HepG2 (cell line): ENCODE results near the gene WDR87. TPM values are rescaled to one million over a fixed set of nuclear protein-coding genes. Genes with fewer than 3 reads are reported as not detected.
A peak's percentile ranks its signal among the peaks of the same experiment; 100 is the strongest.

Experiments
- ARID2 ChIP-seq: sonication (generic); formaldehyde crosslinking; IDR thresholded peaks from 2 replicates; pipeline ENCODE4 v1.8.1; 2022; ENCODE audit warnings: mild to moderate bottlenecking, missing genetic modification reagents, borderline replicate concordance
- ARNT2 ChIP-seq: sonication (generic); formaldehyde crosslinking; IDR thresholded peaks from 2 replicates; pipeline ENCODE4 v1.8.0; 2022; ENCODE audit warnings: mild to moderate bottlenecking, low read depth, missing genetic modification reagents, moderate library complexity
- CENPBD1 ChIP-seq: sonication (generic); formaldehyde crosslinking; IDR thresholded peaks from 2 replicates; pipeline ENCODE4 v1.8.0; 2022; ENCODE audit warnings: missing genetic modification reagents, low read depth, mild to moderate bottlenecking, borderline replicate concordance
- FOXP1 ChIP-seq, 2 experiments: fragments of 450-650 bp in 1 of 2; IDR thresholded peaks; 2 replicates each; pipeline ENCODE4 v1.6.1; 2017 to 2018; ENCODE audit warnings: antibody characterized with exemption in 1 of 2
- KDM3A ChIP-seq: IDR thresholded peaks from 2 replicates; pipeline ENCODE4 v1.6.1; 2018; ENCODE audit warnings: low read depth, missing compliant biosample characterization
- MYC ChIP-seq: sonication (generic); formaldehyde crosslinking; IDR thresholded peaks from 2 replicates; pipeline ENCODE4 v1.9.0; 2021; ENCODE audit warnings: missing genetic modification reagents, borderline replicate concordance
- NCOA1 ChIP-seq: sonication (generic); formaldehyde crosslinking; IDR thresholded peaks from 2 replicates; pipeline ENCODE4 v1.9.0; 2021; ENCODE audit warnings: missing genetic modification reagents
- NRL ChIP-seq: sonication (generic); formaldehyde crosslinking; IDR thresholded peaks from 2 replicates; pipeline ENCODE4 v1.5.0; 2020; ENCODE audit warnings: missing genetic modification reagents, mild to moderate bottlenecking, moderate library complexity, borderline replicate concordance
- PLRG1 ChIP-seq: fragments of 450-650 bp; conservative IDR thresholded peaks from 2 replicates; pipeline ENCODE4 v1.6.1; 2016
- POLR2AphosphoS2 ChIP-seq: IDR thresholded peaks from 2 replicates; pipeline ENCODE4 v1.6.1; 2011; ENCODE audit warnings: low read depth, low read length, improper control_type of control experiment
- RBAK ChIP-seq: sonication (generic); formaldehyde crosslinking; IDR thresholded peaks from 2 replicates; pipeline ENCODE4 v1.5.1; 2020; ENCODE audit warnings: mild to moderate bottlenecking, missing genetic modification reagents
- SALL2 ChIP-seq: sonication (generic); formaldehyde crosslinking; IDR thresholded peaks from 2 replicates; pipeline ENCODE4 v1.8.1; 2023; ENCODE audit warnings: mild to moderate bottlenecking, missing genetic modification reagents, inconsistent platforms
- TBX2 ChIP-seq: sonication (generic); formaldehyde crosslinking; IDR thresholded peaks from 2 replicates; pipeline ENCODE4 v1.5.0; 2020; ENCODE audit warnings: missing genetic modification reagents, mild to moderate bottlenecking, borderline replicate concordance
- THAP9 ChIP-seq: sonication (generic); formaldehyde crosslinking; IDR thresholded peaks from 2 replicates; pipeline ENCODE4; 2020; ENCODE audit warnings: missing genetic modification reagents, mild to moderate bottlenecking, borderline replicate concordance
- ZBTB10 ChIP-seq: sonication (generic); formaldehyde crosslinking; IDR thresholded peaks from 2 replicates; pipeline ENCODE4 v1.4.0; 2020; ENCODE audit warnings: missing genetic modification reagents, borderline replicate concordance
- ZFP36L2 ChIP-seq: sonication (generic); formaldehyde crosslinking; IDR thresholded peaks from 2 replicates; pipeline ENCODE4 v1.4.0; 2020; ENCODE audit warnings: missing genetic modification reagents
- ZNF354B ChIP-seq: sonication (generic); formaldehyde crosslinking; IDR thresholded peaks from 2 replicates; pipeline ENCODE4 v1.8.0; 2022; ENCODE audit warnings: mild to moderate bottlenecking, missing genetic modification reagents
- ZNF367 ChIP-seq: sonication (generic); formaldehyde crosslinking; IDR thresholded peaks from 2 replicates; pipeline ENCODE4 v1.4.0; 2020; ENCODE audit warnings: missing genetic modification reagents, borderline replicate concordance
- ZNF432 ChIP-seq: sonication (generic); formaldehyde crosslinking; IDR thresholded peaks from 2 replicates; pipeline ENCODE4 v1.5.0; 2020; ENCODE audit warnings: missing genetic modification reagents, mild to moderate bottlenecking, borderline replicate concordance
- ZNF501 ChIP-seq: sonication (generic); formaldehyde crosslinking; IDR thresholded peaks from 2 replicates; pipeline ENCODE4 v1.5.1; 2020; ENCODE audit warnings: mild to moderate bottlenecking, moderate library complexity, missing genetic modification reagents
- ZNF589 ChIP-seq: sonication (generic); formaldehyde crosslinking; conservative IDR thresholded peaks from 2 replicates; pipeline ENCODE4 v1.8.0; 2022; ENCODE audit warnings: mild to moderate bottlenecking, moderate library complexity, missing genetic modification reagents
- ZNF720 ChIP-seq: sonication (generic); formaldehyde crosslinking; IDR thresholded peaks from 2 replicates; pipeline ENCODE4 v1.4.0; 2020; ENCODE audit warnings: missing genetic modification reagents
- ZNF746 ChIP-seq: sonication (generic); formaldehyde crosslinking; IDR thresholded peaks from 2 replicates; pipeline ENCODE4 v1.8.0; 2022; ENCODE audit warnings: mild to moderate bottlenecking, missing genetic modification reagents
- ZNF792 ChIP-seq: IDR thresholded peaks from 2 replicates; pipeline ENCODE4 v1.6.1; 2016
- ZNF850 ChIP-seq: sonication (generic); formaldehyde crosslinking; conservative IDR thresholded peaks from 2 replicates; pipeline ENCODE4 v1.9.0; 2021; ENCODE audit warnings: mild to moderate bottlenecking, missing genetic modification reagents
- polyA plus RNA-seq, 8 experiments: library from polyadenylated mRNA; depleted of rRNA in 3 of 8; stranded (reverse) in 7 of 8; unstranded in 1 of 8; fragments of >200 nt; fragmentation: Illumina TruSeq in 4 of 8; extraction: Trizol in 4 of 8; gene quantifications; 2 replicates each; pipeline versions ENCODE4 v1.2.1 to v1.2.3, GENCODE V29; 2011 to 2016; ENCODE audit warnings: low read depth in 4 of 8, missing spikeins in 1 of 8, mixed read lengths in 1 of 8; ENCODE audit not compliant: insufficient read depth in 1 of 8
- total RNA-seq, 5 experiments: library from RNA; depleted of rRNA; stranded (reverse); fragments of >200 nt; fragmentation: Illumina TruSeq; extraction: Trizol; gene quantifications; 2 replicates each; pipeline ENCODE4 v1.2.3, GENCODE V29; 2016; ENCODE audit warnings: low read depth in 1 of 5
- TF ChIP-seq, protein P1 (sequence below): IDR thresholded peaks from 2 replicates; pipeline ENCODE4 v1.6.1; 2016; ENCODE audit warnings: control low read depth

The WDR87 gene
- total and polyA plus RNA-seq, 2 of the 13 experiments (the other 11 are each of a cell fraction or from before 2014, with no cell fraction given) = not detected

DNA sequence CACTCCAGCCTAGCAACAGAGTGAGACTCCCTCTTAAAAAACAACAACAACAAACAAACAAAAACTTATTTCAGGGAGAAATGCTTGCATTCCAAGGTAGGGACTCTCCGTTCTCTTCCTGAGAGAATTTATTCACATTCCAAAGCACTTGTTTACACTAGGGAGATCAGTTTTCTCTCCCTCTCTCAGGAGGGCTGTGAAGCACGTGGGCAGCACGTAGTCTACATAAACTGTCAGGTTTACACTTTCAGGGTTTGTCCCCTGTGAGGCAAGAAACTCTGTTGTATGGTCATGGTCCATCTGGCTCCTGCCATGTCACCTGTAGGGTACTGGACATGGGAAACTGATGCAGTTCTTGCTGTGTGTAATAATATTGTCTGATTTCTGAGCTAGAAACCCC lies 31.6 kb downstream of the WDR87 start (continued):
- TF ChIP-seq MYC (CRISPR knock-in tag) = no peak
- peak; percentile 55; the same call in 1 of the 2 replicates for TF ChIP-seq TBX2
- no peak for TF ChIP-seq ZNF720 (CRISPR knock-in tag)
- no peak for TF ChIP-seq FOXP1 (IDR thresholded peaks at IDR 0.05)
- TF ChIP-seq FOXP1 (CRISPR knock-in tag; IDR thresholded peaks at IDR 0.05) = peak; percentile 72
- TF ChIP-seq ZNF746 = no peak
- no peak for TF ChIP-seq CENPBD1
- TF ChIP-seq ZNF850 (CRISPR knock-in tag) = no peak
- no peak for TF ChIP-seq KDM3A (CRISPR knock-in tag)
- TF ChIP-seq THAP9 (CRISPR knock-in tag) = no peak
- no peak for TF ChIP-seq RBAK (CRISPR knock-in tag)
- TF ChIP-seq ZFP36L2 = no peak
- no peak for TF ChIP-seq ZNF354B (CRISPR knock-in tag)
- no peak for TF ChIP-seq ARNT2 (CRISPR knock-in tag)
- no peak for TF ChIP-seq ZBTB10 (CRISPR knock-in tag)
- no peak for TF ChIP-seq PLRG1
- TF ChIP-seq NRL (CRISPR knock-in tag) = no peak
- no peak for TF ChIP-seq ARID2
- TF ChIP-seq NCOA1 (CRISPR knock-in tag) = no peak
- no peak for TF ChIP-seq ZNF501 (CRISPR knock-in tag)
- TF ChIP-seq ZNF792 (CRISPR knock-in tag) = no peak
- TF ChIP-seq, protein P1, sequence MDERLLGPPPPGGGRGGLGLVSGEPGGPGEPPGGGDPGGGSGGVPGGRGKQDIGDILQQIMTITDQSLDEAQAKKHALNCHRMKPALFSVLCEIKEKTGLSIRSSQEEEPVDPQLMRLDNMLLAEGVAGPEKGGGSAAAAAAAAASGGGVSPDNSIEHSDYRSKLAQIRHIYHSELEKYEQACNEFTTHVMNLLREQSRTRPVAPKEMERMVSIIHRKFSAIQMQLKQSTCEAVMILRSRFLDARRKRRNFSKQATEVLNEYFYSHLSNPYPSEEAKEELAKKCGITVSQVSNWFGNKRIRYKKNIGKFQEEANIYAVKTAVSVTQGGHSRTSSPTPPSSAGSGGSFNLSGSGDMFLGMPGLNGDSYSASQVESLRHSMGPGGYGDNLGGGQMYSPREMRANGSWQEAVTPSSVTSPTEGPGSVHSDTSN = no peak
- no peak for TF ChIP-seq POLR2AphosphoS2
- TF ChIP-seq ZNF432 (CRISPR knock-in tag) = no peak
- no peak for TF ChIP-seq ZNF589
- no peak for TF ChIP-seq SALL2 (CRISPR knock-in tag)
- TF ChIP-seq ZNF367 = no peak
